Stimulated activated CD4-positive, alpha-beta T cell treated with anti-CD3 and anti-CD28 coated beads, Interleukin-15, amount 100 ng/mL, for 1 hour (primary cell): ENCODE measurements around the gene HDAC4.

ENCODE experiments used
- DNase-seq, 2 donors: peaks; one replicate each; pipeline ENCODE4 v3.0.0-alpha.2; 2020; ENCODE audit warnings: low read depth in 1 of 2, low spot score in 1 of 2

HDAC4 gene

GRCh38 chr2:239130041-239130440, 270.8 kb downstream of the HDAC4 start:
- DNase-seq: no peak

DNA sequence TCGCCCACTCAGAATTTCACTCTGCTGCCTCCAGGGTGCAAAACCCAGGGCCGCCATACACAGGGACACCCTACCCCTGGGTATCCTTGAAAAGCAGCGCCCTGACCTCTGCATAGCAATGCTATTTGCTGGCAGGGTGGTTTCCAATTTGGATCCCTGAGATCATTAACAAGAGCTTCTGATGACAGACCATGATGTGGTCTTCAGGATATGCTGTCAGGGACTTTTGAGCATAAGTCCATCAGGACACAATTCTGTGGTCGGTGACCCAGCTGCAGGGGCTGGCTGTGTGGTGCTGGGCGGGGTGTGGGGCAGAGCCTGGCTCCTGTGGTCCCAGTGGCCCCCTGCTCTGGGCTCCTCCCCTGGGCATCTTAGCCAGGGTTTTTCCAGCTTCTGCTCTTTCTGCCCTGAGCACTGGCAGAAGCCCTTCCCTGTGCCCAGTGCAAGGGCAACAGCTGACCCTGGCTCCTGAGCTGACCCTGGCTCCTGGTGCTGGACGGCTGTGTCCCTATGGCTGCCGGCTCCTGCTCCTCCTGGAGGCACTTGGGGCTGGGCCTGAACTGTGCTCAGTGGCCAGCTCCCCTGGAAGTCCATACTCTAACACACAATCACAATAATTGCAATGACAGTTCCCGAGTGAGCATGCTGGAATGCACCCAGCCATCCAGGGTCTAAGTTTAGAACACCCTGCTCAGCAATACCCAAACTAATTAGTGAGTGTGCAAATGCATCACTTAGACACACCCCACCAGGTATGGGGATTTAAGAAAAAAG, 271.5 kb downstream of the HDAC4 start:
- no peak for DNase-seq

GRCh38 chr2:239128706-239129105, 272.1 kb downstream of the HDAC4 start:
- DNase-seq: no peak

GRCh38 chr2:239127513-239127912, 273.3 kb downstream of the HDAC4 start:
- no peak for DNase-seq

DNA sequence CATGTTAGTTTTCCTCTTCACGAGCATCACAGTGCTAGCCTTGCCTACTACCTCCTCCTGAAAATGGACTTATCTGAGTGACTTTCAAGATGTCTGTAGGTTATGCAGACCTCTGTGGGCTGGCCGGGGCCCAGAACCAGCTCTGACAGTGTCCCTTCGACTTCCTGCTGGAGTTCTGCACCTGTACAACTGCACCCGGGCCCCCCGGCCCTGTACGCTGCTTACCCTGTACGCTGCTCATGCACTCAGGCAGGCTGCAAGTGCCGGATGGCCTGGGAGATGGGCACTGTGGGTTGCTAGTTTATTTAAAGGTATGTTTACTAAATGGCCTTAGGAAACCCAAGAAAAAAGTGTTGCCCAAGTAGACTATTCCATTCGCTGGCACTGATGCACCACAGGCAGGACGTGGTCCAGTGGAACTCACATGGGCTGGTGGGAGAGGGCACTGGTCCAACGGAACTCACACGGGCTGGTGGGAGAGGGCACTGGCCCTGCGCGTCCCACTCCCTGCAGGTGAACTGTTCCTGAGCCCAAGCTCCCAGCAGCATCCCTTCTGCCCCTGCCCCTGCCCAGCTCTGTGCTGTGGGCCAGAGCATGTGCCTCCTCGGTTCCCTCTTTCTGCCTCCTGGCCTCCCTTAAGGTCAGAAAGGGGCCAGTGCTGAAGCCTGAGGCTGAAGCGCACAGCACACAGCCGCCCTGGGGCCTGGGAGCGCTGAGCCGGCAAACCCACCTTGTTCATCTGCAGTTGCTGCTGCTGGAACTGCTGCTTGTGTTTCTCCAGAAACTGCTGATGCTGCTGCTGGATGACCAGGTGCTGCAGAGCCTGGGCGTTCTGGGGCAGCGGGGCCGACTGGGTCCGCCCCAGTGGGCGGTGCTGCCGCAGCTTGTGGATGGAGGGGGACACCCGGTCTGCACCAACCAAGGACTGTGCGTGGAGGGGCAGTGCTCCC, 274.8 kb downstream of the HDAC4 start:
- no peak for DNase-seq

GRCh38 chr2:239124152-239124899, 276.5 kb downstream of the HDAC4 start:
- no peak for DNase-seq

DNA sequence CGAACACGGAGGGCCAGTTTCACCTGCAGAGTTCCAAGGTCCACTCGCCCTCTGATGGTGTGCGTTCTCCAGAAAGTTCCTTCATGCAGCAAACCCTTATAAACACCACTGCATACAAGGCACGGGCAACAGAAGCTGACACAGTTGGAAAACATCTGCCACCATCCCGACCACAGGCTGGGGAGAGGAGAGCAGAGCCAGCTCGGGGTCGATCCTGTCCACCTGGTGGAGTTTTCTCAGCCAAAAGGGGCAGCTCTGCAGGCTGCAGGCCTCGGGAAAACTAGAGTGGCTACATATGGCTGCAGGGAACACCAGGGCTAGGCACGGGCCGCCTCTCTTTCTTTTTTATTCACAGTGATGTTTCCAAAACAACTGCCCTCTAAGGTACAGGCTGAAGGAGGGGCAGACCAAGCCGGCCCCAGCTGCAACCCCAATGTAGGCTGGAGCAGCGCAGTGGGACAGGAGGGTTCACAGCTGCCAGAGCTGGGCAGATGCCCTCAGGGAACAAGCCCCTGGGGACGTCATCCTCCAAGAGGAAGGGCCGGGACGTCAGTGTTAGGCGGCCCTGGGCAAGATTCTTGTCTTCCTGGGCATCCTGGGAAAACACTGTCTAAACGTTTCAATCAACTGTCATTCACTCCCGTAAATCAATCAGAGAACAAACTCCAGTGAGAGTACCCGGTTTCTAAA, 278.3 kb downstream of the HDAC4 start:
- DNase-seq: no peak

DNA sequence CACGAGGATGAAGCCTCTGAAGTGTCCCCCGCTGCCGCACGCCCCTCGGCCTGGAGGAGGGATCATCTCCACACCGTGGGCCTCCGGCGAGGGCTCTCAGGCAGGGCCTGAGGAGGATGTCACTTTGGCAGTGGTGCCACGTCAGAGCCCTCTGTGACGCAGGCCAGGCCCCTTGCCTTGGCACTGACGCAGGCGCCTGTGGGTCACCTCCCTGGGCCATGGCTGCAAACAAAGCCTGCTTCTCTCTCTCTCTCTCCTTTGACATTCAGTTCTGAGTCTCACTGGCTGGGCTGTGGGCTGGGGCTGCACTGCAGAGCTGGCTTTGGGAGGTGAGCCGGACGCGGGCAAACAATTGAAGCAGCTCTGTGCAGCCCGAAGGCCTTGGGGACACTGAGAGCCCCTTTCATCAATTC, 279.2 kb downstream of the HDAC4 start:
- DNase-seq: no peak

DNA sequence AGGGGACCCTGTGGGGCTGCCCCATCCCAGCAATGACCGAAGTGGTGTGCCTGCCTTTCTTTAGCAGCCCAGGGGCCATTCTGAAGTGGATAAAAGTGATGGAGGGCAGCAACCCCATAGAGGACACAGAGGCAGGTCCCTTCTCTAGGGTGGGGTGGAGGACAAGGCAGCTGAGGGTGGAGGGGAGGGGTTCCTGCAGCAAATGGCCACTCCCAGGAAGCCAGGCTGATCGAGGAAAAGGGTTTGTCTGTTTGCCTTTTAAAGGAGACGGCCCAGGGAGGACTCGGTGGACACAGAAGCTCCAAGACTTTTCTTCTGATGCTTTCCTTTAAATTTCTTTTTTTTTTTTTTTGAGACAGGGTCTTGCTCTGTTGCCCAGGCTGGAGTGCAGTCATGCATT, 280.2 kb downstream of the HDAC4 start:
- DNase-seq: no peak

DNA sequence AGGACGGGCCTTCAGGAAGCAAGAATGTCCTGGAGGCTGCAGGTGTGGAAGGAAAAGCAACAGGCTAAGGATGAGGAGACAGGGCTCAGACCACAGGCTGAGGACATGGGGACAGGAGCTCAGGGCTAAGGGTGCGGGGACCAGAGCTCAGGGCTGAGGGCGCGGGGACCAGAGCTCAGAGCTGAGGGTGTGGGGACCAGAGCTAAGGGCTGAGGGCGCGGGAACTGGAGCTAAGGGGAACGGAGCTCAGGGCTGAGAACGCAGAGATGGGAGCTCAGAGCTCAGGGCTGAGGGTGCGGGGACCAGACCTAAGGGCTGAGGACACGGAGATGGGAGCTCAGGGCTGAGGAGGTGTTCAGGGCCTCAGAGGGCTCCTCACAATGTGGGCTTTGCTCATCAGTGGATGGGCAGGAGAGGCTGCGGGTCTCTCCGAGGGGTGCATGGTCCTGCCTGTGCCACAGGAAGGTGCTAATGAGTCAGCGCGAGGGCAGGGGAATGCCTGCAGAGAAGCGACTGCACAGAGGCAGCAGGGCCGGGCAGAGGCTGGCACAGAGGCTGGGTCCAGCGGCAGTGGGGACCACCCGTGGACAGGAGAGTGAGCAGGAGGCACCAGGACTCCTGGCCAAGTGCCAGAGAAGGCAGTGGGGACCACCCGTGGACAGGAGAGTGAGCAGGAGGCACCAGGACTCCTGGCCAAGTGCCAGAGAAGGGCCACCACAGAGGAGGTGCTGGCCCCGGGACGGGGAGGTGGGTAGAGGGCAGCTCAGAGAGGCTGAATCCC, 281.3 kb downstream of the HDAC4 start:
- no peak for DNase-seq

- DNase-seq: no peak
Measured at GRCh38 chr2:239118675-239119211, 282.1 kb downstream of the HDAC4 start.

DNA sequence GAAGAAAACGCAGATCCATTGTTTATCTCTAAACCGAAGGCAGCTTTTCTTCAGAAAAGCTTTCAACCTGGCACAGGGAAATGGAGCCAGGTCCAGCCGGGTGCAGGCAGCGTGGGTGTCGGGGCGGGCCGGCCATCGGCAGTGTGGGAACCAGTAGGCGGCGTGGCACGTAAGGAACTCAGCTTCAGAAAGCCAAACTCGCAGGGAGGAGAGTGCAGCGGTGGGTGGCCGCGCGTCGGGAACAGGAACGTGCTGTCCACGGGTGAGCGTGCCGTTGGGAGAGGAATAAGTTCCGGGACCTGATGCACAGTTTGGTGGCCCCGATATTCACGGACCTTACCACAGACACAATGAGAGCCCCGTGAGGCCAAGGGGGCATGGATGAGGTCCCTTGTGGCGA, 282.6 kb downstream of the HDAC4 start:
- DNase-seq: no peak

- DNase-seq: no peak
Measured at GRCh38 chr2:239117831-239118230, 283.0 kb downstream of the HDAC4 start.

DNA sequence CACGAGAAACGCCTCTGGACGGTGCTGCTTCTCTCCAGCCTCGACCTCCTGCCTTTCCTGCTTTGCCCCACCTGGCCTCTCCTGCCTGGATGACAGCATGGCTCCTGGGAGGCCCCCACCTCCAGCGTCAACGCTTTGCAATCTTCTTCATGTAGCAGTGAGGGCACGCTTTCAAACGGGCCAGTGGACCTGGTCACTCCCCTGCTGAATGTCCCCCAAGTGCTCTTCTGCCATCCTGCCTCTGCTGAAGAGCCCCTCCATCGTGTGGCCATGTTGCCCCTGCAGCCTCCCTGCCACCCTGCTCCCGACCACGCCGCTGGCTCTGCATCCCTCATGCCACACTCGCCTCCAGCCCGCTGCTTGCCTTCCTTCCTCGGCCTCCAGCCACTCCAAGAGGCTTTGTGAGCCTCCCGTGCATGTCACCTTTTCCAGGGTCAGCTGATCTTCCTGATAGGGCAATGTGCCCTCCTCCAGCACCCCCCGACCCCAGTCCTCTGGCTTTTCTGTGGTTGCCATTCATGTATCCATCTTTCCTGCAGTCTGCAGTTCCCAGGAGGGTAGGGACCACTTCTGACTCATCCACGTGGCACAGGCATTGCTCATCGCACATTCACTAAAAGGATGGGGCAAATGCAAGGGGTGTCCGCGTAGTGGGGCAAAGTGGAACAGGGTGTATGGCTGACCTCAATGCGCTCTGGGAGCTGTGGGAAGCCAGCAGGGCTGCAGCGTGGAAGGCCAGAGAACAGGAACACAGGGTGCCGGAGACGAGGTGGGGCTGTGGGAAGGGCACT, 284.2 kb downstream of the HDAC4 start:
- no peak for DNase-seq

DNA sequence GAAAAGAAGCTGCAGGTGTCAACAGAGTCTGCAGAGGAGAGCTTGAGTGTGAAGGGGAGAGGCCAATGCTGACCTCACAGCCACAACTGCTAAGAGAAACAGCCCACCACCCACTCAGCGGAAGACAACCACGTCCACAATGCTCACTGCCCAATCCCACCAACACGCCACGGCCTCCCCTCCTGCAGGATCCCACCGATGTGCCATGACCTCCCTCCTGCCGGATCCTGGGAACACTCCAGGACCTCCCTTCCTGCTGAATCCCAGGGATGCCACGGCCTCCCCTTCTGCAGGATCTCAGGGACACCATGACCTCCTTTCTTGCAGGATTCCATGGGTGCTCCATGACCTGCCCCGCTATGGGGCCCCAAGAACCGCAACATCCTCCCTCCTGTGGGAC, 285.2 kb downstream of the HDAC4 start:
- DNase-seq: no peak

DNA sequence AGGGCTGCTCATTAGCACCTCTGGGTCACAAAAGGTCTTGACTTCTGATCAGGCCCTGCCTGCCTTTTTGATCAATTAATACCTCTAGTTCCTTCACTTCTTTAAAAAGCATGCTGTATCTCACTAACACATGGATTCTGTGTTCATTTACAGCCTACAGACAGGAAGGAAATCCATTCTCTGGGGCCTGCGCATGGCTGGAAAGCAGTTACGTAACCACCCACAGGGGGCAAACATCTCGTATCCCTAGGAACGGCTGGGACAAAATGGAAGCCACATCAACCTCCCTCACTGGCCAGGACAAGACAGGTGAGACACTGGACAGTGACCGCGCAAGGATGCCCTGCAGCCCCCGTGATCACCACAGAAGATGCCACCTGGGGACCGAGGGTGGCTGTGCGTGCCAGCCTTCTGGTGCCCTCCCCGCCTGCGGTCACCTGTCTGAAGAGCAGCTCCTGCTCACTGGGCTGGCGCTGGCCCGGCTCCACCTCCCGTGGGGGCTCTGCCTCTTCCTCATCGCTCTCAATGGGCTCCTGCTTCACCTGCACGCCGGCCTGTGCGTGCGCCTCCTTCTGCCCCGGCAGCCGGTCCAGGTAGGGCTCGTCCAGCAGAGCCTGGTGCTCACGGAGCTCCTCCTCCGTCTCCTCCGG, 286.1 kb downstream of the HDAC4 start:
- no peak for DNase-seq

DNA sequence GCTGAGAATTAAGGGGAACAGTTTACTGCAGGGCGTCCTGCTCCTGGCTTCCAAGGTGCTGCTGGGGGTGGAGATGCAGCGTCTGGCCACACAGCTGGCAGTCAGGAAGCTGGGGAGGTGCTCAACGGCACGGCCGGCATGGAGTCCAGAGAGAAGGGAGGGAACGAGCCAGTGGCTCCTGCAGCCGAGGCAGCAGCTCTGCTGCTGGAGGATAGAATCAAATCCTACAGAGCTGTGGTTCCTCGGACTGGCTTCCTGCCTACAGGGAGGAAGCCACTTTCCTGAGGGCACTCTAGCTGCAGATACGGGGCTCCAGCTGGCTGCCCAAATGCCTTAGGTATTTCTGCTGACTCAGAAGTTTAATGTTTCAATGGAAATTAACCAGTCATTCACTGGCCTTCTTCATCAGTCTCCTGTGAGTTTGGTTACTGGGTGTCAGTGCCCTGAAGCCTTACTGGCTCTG, 286.7 kb downstream of the HDAC4 start:
- no peak for DNase-seq

DNA sequence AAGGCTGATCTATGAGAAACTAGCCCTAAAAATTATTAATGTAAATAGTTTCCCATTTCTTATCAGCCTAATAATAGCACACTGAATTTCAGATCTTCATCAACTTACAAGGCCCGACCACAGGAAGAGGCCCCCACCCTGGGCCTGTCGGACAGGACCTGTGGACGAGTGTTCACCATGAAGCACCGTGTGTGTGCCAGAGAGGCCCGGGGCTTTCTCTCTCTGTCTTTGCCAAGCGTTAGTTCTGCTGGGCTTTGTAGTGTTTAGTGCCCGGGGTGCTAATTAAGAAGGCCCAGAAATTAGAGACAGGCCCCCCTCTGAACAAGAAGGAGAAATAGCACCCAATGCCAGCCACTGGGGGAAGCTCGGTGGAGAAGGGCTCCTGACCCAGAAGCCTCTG, 287.2 kb downstream of the HDAC4 start:
- DNase-seq: no peak

- DNase-seq: no peak
Measured at GRCh38 chr2:239113171-239113570, 287.6 kb downstream of the HDAC4 start.
